CD4-positive, alpha-beta T cell treated with Interferon alpha-2 for 1 hour (primary cell): Measurements from ENCODE around the gene TMEM25.
"Not testable (repeated sequence)": the region's sequence is repeated elsewhere in the genome, so short reads cannot be mapped to it uniquely, and the experiment has no call there.

Experiments used
- DNase-seq, 2 donors: peaks; one replicate each; pipeline ENCODE4 v3.0.0-alpha.2; 2020 to 2022

Gene TMEM25

GRCh38 chr11:118530683-118531596 is at the start of gene TMEM25:
TSS of gene TMEM25 (plus strand) at chr11:118531192. CDS start at chr11:118531802, 610 bp downstream.
- peak; percentile 50 to 77 for DNase-seq

GRCh38 chr11:118481238-118481637 is 49.8 kb upstream of the TMEM25 start:
- DNase-seq = not testable (repeated sequence)

- DNase-seq = no peak
These were observed 46.6 kb upstream of the TMEM25 start for GRCh38 chr11:118484405-118484804.

- DNase-seq = peak in 1 of 2 donors; percentile 5
These were observed 45.7 kb upstream of the TMEM25 start for GRCh38 chr11:118485273-118485672.

GRCh38 chr11:118488480-118489109 is 42.4 kb upstream of the TMEM25 start:
- DNase-seq = peak; percentile 80 to 88

GRCh38 chr11:118491041-118491440 is 40.0 kb upstream of the TMEM25 start:
- DNase-seq = no peak

- DNase-seq = no peak
These were observed 33.2 kb upstream of the TMEM25 start for GRCh38 chr11:118497831-118498230.

- no peak for DNase-seq
These were observed 27.8 kb upstream of the TMEM25 start for GRCh38 chr11:118503216-118503615.

- no peak for DNase-seq
These were observed 19.4 kb upstream of the TMEM25 start for GRCh38 chr11:118511601-118512000.

- peak in 1 of 2 donors; percentile 7 for DNase-seq
These were observed 16.9 kb upstream of the TMEM25 start for GRCh38 chr11:118514103-118514502.

- no peak for DNase-seq
These were observed 11.4 kb upstream of the TMEM25 start for GRCh38 chr11:118519549-118519948.

GRCh38 chr11:118521892-118522311 is 9.1 kb upstream of the TMEM25 start:
- no peak for DNase-seq

- no peak for DNase-seq
These were observed 8.4 kb upstream of the TMEM25 start for GRCh38 chr11:118522571-118523072.

- DNase-seq = no peak
These were observed 6.6 kb upstream of the TMEM25 start for GRCh38 chr11:118524356-118524755.

GRCh38 chr11:118524757-118525470 is 6.1 kb upstream of the TMEM25 start:
- no peak for DNase-seq

GRCh38 chr11:118526688-118527087 is 4.3 kb upstream of the TMEM25 start:
- no peak for DNase-seq

- DNase-seq = no peak
These were observed 3.9 kb upstream of the TMEM25 start, which contains the start of gene TTC36 for GRCh38 chr11:118527109-118527508. TSS of gene TTC36 (plus strand) at chr11:118527474. CDS start at chr11:118527495, 21 bp downstream.

- no peak for DNase-seq
These were observed 2.5 kb upstream of the TMEM25 start for GRCh38 chr11:118528511-118528910.

GRCh38 chr11:118529584-118530175 is 1.3 kb upstream of the TMEM25 start:
- no peak for DNase-seq

GRCh38 chr11:118530180-118530682 is 761 bp upstream of the TMEM25 start:
- DNase-seq = no peak

- DNase-seq = no peak
These were observed 649 bp downstream of the TMEM25 start for GRCh38 chr11:118531597-118532084.

GRCh38 chr11:118532091-118532490 is 1.1 kb downstream of the TMEM25 start:
- DNase-seq = no peak
